ENCODE data around the gene MPV17.
"Not testable (repeated sequence)": the region's sequence is repeated elsewhere in the genome, so short reads cannot be mapped to it uniquely, and the experiment has no call there.

MPV17 gene

DNA sequence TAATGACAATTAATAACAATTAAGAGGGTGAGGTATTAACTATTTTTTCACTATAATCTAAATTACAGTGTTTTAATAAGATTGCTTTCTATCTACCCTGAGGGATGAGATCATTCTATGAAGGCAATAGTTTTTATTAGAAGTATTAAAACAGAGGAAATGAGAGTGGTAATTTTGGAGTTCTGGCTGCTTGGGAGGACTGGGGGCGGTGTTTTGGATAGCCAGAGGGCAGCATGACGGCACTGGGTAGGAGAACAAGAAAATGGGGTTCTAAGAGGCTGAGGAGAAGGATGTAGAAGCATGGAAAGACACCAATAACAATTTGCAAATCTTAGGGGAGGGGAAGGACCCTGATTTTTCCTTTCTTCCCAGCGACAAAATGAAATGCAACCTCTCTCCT is 52.8 kb downstream of the MPV17 start:
- DNase-seq (ENCODE audit: extremely low read depth in 1 of 2, low read depth in 1 of 2): no peak

DNA sequence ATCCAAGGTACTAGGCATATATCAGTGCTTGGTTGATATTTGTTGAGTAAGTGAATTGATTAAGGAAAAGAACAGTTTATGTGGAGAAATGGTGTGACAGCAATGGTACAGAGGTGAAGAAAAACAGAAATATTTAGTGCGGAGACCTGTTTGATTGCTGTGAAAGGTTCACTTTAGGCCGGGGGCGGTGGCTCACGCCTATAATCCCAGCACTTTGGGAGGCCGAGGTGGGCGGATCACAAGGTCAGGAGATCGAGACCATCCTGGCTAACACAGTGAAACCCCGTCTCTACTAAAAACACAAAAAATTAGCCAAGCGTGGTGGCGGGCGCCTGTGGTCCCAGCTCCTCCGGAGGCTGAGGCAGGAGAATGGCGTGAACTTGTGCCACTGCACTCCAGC is 54.6 kb downstream of the MPV17 start:
- DNase-seq (ENCODE audit: extremely low read depth in 1 of 2, low read depth in 1 of 2): not testable (repeated sequence)

DNA sequence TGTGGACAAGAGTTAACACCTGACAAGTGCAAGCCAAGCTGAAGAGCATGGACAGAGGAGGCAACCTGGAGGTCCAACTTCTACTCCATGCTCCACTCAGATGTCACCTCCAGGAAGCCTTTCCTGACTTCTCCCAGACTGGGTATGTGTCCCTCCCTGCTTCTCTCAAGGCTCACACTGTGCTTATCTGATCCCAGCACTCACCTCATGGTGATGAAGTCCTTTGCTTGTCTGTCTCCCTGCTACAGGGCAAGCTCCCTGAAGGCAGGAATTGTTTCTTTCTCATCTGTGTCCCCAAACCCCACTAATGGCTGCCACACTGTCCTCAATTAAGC is 57.4 kb downstream of the MPV17 start:
- no peak for DNase-seq (ENCODE audit: extremely low read depth in 1 of 2, low read depth in 1 of 2)

DNA sequence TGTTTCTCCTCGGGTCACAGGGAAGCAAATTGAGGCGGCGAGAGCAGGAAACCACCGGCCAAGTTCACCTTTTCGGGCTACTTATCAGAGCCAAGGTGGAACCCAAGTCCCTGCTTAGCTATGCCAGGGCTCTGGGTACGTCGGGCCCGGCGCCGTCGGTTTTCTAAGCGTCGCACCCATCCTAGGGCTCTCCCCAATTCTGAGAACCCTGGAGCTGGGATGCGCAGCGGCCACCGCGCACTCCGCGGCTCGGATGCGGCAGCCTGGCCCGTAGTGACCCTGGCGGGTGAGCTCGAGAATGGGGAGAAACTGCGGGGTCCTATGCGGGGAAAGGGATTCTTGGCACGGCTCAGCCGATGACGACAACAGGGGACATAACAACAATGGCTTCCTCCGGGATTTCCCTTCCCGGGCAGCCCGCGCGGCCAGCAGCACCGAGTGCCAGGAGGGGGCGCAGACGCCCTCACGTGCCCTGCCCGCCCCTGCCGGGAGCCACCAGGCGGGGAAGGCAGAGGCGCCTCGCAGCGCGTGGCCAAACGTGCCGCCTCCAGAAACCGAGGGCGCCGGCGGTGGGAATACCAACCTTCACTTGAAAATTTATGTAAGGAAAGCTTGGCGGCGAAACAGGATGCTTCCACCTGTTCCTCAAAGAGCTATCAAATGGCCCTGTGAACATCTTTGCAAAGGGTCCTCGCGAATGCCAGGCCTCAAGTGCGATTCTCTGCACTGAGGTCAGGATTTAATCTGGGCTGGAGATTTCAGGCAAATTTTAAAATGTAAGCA is 58.0 kb downstream of the MPV17 start:
- DNase-seq (ENCODE audit: extremely low read depth in 1 of 2, low read depth in 1 of 2): peak; percentile 34 to 55

DNA sequence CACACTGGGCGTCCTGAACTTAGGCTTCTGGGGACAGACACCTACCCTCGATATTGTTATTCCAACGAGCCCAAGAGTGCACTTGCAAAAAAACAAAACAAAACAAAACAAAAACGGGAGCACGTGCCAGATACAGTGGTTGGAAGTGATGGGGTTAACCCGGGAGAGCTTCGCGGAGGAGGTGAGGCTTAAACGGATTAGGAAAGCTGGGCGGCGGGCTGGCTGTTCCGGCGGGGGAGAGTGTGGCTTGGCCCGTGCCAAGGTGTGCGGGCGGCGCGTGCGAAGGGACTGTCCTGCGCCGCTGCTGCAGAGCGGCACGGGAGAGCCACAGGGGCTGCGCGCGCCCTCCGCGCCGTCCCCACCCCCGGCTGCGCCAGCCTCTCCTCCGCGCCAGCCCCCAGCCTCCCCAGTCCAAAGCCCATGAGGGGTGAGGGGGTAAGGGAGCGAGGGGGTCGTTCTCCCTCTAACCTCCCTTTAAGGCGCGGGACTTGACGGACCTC is 58.6 kb downstream of the MPV17 start:
- no peak for DNase-seq (ENCODE audit: extremely low read depth in 1 of 2, low read depth in 1 of 2)

GRCh38 chr2:27263287-27264252 is 59.3 kb downstream of the MPV17 start:
- no peak for DNase-seq (ENCODE audit: extremely low read depth in 1 of 2, low read depth in 1 of 2)

- peak; percentile 17 to 53 for DNase-seq (ENCODE audit: extremely low read depth in 1 of 2, low read depth in 1 of 2)
These were observed 60.3 kb downstream of the MPV17 start, which contains the start of gene SLC30A3 for GRCh38 chr2:27262379-27263286. Gene SLC30A3 (minus strand): TSS chr2:27263047. CDS start chr2:27262906, 141 bp downstream.

- DNase-seq (ENCODE audit: extremely low read depth in 1 of 2, low read depth in 1 of 2): no peak
These were observed 61.0 kb downstream of the MPV17 start for GRCh38 chr2:27261926-27262298.

GRCh38 chr2:27261241-27261925 is 61.5 kb downstream of the MPV17 start:
- no peak for DNase-seq (ENCODE audit: extremely low read depth in 1 of 2, low read depth in 1 of 2)
